RKO (cell line): ENCODE data around the gene HPS1.

Experiments used
- DNase-seq: peaks from one replicate; pipeline ENCODE4 v3.0.0-alpha.2; 2016; ENCODE audit warnings: low spot score

HPS1 gene

DNA sequence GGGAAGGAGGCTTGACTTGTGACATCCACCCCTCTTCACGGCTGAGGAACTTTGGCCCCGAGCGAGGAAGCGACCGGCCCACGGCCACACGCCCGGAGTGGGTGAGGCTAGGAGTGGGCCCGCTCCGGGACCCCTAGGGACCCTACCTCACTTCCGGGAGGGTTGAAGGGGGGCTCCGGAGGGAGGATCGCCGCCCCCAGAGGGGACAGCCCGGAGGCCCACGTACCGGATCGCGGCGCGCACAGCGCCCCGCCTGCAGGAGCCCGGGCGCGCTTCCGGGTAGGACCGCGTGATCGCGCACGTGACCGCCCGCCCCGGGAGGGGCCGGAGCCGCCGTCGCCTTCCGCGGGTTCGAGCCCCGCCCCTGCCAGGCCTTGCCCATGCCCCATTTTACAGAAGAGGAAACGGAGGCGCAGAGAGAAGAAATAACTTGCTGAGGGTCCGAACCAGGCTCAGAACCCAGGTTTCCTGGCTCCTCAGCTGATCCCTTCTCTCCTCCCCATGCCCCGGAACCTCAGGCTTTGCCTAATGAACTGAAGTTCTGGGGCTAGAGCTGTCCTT lies at the start of gene HPS1:
TSS of gene HPS1 (minus strand) at position 275 of the 561 bp plus-strand sequence. CDS start 3,695 bp downstream, outside the sequence.
- DNase-seq, result peak; percentile 81

DNA sequence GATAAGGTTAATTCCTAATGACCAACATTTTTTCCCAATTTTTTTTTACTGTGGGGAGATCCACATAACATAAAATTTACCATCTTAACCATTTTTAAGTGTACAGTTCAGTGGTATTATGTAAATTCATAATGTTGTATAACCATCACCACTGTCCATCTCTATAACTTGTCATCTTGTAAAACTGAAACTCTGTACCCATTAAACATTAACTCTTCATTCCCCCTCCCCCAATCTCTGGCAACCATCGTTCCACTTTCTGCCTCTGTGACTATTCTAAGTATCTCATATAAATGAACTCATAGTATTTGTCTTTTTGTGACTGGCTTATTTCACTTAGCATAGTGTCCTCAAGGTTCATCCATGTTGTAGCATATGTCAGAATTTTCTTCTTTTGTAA lies 46.0 kb upstream of the HPS1 start:
- DNase-seq, result no peak

DNA sequence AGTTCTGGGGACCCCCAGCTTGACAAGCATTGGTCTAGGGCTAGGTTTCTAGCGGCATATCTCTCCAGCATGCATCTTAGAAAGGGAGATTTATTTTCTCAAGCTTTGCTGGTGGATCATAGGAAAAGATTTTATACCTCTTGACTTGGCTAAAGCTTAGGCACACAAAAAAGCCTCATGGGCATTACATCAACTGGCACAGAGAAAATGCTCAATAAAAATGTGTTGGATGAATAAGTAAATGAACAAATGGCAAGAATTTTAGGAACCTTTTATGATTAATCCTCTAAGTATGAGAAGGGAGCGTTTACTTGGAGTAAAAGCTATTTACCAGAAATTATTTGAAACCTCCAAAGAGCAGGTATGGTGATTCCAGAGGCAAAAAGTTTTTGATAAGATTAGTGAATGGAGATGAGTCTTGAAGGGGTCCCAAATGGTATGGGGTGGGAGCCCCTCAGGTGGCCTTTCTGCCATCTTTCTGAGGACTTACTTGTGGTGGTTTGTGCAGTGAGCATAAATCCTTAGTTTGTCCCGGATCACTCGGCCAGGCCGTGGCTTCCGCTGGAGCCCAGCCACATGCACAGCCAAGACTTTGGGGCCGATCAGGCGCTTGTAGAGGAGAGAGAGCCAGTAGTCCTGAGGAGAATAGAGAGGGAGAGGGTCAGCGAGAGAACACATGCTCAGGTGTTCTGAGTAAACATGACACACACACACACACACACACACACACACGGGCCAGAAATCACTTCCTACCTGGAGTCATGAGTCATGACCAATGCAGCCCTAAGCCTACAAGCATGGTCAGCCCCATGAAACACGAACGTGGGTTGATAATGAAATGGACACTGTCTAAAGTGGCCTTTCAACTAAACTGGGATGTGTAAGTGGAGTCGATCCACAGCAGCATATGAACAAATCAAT lies 43.1 kb upstream of the HPS1 start:
- no peak for DNase-seq

DNA sequence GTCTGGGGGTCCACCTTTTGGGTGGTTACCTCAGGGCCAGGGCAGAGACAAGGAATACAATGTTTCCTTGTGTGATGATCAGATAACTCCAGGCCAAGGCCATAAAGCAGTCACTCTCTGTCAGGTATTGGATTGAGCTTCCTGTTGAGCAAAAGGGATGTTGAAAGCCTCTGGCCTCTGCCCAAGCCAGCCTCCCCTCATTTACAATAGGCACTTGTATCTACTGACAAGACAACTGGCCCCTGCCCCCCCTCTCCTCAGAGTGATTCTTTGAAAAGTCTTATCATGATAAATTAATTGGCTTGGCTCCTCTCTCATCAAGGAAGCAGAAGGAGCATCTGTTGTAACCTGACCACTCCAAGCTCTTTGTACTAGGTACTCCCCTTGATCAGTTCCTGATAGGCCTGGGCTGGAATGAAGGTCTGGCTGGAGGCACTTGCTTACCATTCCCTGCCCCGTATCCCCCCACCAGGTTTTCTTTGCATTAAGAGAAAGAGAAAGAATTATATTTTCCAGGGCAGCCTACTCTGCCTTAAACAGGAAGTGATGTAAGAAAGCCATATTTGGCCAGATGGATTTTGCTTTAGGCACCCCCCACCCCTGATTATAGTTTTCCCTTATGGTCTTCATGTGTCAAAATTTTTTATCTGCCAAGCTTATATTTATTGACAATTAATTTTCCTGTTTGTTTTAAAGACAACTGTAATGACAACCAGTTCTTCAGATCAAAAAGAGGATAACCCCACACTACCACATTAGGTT lies 42.1 kb upstream of the HPS1 start:
- DNase-seq, result no peak

DNA sequence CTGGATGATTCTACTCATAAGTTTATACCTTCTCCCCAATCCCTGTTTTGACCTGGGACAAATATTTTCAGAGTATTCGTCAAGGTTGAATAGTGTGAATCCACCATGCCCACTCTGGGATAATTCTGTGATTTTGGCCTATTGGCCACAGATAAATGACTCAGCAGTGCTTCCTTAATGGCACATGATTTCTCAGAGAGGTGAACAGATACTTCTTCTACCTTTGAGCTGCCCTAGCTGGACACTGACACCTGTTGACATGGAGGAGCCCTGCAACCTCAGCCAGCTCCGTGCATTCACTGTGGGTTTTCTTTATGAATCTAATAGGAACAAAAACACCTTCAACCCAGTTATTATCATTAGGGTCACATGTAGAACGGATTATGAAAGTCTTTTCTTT lies 40.9 kb upstream of the HPS1 start:
- DNase-seq, result no peak

DNA sequence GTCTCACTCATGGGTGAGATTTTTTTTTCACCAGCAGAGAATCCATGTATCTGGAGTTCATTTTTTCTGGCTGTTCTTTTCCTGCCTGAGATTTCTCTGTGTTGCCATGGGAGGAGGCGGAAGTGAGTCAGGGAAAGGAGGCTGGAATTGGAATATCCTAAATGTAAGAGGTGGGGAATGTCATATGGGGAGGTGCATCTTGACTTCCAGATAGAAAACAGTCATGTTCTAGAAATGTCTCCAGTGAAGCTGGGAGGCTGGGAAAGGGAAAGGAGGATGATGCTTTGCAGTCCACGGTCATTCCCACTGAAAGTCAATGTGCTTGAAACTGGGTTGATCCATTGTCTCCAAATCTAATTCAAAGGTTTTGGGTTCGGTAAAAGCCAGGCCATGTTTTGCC lies 39.7 kb upstream of the HPS1 start:
- peak; percentile 6 for DNase-seq

DNA sequence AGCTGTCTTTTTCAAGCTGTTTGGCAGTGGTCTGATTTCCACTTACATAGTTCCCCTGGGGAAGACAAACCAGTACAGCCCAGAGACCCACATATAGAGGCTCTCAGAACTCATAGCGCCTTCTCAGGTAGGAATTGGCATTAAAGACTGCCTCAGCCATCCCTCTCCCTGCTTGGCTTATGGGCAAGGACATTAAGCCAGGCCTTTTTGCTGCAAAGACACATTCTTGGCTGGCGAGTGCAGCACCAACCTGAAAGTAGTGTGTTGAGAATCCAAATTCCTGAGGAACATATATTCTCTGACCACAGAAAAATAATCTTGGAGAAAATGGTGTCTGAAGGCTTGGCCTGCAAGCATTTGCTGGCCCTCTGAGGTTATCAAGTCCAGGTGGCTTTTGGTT lies 39.2 kb upstream of the HPS1 start:
- DNase-seq, result no peak

DNA sequence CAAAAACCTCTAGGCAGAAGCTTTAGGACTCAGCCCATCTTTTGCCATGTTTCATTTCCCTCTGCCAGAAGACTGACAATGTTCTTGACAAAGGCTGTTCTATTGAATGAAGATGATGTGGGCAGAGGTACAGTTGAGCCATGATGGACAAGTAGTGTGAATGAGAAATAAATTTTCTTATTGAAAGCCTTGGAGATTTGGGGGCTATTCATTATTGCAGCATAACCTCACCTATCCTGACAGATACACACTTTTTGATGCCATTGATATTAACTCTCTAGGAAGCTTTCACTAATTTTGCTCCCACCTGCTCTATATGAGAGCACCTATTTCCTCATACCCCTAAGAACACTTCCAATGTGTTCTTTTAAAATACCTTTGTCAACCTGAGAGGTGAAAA lies 36.9 kb upstream of the HPS1 start:
- DNase-seq, result no peak

DNA sequence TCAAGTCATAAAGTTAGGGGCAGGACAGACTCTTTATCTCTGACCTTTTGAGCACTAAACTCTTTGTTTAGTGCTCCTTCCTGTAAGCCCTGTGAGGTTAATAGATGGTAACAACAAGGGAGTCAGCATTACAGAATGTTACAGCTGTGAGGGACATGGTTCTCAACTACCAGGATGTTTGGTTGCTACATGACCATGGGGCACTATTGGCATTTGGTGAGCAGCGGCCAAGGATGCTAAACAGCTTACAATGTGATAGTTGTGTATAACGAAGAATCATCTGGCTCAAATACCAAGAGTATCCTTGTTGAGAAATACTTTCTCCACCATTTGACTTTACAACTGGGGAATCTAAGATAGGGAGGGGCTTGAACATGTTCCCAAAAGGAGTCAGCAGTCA lies 35.4 kb upstream of the HPS1 start:
- no peak for DNase-seq

DNA sequence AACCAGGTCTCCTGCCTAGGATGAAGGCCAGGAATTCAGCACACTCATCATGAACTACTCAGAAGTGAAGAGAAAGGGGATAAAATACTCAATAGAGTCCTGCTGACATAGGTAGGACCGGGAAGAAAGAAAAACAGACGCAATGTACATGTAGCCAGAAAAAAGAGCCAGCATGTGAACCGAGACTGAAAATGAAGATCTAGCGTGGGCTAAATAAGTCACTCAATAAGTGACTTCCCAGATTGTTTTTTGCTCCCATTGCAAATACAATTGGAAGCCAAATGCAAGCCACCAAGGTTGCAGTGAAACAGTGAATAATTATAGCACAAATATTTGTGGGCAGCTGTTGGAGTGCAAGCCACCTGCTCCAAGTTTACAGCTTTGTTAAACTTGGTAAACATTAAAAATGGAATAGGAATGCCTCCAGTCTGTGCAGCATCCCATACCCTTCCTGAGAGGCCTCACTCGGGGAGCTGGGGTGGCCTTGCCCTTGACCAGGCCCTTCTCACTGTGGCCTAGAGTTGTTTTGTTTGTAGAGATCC lies 34.7 kb upstream of the HPS1 start:
- no peak for DNase-seq

DNA sequence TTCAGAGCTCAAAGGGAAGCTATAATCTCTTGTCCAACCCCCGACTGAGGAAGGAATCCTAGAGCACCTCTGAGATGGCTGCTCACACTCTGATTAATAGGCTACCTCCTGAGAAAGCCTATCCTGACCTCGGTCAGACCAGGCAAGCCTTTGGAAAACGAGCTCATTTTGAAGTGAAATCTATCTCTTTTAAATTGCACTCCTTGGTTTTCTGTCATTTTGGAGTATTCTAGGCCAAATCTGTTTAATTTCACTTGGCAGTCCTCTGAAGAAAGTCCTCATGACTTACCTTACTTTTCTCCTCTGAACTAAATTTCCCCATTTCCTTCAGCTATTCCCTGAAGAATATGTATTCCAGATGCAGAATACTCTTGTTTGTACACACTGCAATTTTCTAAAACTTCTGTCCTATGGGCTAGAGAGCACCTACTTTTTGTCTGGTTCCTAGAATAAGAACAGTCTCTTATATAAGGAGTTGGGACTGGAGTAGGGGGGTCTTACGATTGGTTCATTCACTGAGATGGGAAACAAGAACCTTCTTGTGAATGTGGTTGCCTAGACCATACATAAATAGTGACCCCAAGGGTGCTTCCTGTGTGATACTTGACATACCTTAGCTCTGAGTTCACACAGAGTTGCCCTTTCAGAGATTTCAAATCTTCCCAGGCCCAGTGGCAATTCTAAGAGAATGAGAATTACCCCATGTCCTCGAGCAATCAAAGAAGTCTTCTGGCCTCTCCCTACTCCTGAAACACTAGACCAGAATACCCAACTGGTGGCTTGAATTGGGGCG lies 31.9 kb upstream of the HPS1 start:
- no peak for DNase-seq

DNA sequence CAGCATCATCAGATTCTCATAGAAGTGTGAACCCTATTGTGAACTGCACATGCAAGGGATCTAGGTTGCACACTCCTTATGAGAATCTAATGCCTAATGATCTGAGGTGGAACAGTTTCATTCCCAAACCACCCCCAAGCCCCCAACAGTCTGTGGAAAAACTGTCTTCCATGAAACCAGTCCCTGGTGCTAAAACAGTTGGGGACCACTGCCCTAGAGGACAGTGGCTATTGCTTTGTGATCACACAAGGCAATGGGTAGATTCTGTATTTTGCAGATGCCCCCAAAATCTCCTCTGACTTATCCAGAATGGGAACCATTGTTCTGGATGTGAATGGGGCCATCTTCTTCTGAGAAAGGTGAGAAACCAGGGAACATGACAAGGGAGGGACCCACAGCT lies 31.1 kb upstream of the HPS1 start:
- no peak for DNase-seq

DNA sequence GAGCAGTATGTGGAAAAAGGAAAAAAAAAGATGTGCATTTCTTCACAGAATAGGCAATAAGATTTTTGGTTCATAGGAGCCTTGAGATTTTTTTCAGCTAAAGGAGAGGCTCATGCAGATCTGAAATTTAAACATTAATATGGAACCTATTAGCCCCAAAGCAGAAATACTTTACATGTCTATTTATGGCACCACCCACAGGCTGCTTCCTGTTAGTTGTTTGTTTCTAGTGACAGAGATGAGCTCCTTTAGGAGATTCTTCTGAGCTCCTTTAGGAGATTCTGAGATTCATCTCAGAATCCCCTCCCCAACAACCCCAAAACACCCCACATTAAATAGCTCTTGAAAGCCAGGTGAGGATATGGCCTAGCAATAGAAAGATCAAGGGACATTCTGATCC lies 27.9 kb upstream of the HPS1 start:
- no peak for DNase-seq

DNA sequence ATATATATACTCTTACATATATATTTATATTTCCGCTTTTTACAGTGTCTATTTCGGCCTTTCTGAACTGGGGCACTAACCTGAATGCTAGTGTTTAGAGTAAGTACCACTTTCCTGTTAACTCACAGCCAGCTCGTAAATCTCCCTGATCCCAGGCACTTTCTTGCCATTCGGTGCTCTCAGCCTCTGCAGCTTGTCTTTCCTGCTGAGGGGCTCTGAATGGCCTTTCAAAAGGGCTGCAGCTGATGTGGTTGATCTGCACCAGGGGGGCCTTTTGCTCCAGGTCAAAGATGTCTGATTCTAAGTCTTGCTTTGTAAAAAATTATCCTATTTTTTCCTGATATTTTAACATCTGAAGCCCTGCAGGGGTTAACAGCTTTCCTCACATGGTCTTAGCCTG lies 25.5 kb upstream of the HPS1 start:
- no peak for DNase-seq

DNA sequence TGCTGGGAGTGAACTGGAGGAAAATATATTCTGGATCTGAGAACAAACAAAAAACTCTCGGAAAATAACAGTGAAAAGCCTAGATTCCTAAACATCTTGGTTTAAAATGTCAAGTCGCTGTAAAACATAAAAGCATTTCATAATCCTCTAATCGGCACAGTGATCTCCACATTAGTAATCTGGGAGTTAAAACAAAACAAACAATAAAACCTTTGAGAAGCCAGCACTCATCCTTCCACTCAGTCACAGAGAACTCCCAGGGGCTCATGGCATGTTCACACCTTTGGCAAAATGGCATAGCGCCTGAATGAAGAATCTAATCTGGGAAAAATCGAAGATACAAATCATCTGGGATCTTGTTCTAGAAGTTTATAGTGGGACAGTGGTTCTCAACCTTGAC lies 24.1 kb upstream of the HPS1 start:
- DNase-seq, result no peak

DNA sequence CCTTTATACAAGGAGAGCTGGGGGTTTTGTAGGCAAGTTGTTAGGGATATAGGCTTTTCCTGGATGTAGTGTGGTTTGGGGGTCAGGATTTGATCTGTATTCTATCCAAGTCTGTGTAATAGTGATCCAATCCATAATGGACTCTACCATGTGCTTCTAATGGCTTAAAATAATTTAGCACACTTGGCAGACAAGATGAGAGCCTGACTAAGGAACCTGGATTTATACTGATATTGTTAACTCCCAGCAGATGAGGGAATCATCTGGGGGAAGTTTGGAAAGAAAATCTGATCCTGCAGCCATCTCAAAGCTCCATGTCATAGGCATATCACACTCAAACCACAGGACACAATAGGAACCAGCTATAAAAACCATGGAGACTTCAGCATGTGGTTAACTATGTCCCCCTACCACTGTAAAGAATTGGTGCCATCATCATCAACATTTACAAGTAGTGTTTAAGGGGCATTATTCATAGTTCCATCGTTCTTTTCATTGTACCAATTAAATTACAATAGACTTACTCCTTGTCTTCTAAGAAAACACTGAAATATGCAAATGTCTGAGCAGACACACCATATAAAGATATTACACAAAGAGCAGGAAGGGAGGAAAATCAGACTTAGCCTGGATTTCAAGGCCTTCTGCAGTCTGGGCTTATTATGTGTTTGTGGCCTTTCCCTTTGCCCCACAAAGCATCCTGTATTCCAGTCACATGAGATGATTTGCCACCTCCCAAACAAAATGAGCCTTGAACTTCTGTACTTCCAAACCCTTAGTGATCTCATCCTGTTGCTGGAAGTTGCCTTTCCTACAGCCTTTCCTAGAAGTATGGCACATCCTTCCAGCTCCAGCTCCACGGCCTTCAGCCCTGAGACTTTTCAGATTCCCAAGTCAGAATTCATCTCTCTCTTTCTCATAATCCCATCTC lies 22.5 kb upstream of the HPS1 start:
- DNase-seq, result no peak

DNA sequence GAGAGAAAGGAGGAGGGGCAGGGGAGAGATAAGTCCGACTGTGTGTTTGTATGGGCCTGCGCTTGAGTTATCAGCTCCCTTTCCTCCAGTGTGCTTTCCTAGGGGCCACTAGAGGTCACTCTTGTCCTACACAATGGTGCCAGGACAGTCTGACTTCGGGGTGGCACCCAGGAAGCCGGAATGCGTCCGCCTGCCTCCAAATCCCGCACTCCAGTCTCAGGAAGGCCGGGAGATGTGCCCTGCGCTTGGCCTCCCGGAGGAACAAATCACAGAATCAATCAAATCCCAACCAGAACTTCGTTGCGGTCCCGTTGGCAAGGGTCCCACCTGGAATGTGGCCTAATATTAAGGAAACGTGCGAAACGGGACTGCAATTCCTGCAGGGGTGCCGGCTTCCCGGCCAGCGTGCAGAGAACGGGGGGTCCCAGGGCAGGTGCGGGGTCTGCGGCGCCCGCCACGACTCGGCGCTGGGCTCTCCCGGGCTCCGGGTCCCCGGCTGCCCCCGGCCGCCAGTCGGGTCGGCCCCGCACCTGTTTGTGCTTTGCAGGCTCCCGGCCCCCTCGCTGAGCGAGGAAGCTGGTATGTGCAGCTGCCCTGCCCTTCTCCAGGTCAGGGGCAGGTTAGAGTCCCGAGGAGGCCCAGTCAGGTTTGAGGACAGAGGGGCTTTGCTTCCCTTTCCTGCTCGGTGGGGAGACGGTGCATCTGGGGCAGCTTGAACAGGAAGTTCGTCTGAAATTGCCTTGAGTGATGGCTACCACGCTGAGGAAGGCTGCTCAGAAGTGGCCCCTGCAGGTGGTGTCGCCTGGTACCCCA lies 21.0 kb upstream of the HPS1 start:
- peak; percentile 92 for DNase-seq

DNA sequence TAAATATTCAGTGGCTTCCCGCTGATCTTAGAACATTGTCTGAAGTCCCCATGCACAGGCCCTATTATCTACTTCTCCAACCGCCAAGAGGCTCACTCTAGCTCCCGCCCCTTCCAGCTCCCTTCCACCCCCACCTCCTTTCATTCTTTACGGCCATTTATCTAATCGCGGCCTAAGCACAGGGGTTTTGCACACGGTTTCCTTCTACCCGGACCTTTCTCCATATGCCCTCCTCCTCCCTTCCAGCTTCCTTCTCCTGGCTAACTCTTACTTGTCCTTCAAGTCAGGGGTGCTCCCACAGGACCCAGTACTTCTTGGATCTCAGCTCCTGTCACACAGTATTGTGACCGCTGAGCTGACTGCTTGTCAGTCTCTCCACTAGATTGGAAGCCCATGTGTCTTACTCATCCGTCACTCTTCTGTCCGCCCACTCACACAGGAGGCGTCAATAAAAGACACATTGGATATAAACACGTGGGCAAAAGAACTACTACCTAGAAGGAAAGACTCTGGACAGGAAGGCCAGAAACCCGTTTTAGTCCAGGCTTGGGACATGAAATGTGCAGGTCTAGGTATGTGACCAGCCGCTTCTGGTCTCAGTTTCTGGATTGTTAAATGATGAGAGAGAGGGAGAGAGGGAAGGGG lies 20.2 kb upstream of the HPS1 start:
- DNase-seq, result peak; percentile 20

DNA sequence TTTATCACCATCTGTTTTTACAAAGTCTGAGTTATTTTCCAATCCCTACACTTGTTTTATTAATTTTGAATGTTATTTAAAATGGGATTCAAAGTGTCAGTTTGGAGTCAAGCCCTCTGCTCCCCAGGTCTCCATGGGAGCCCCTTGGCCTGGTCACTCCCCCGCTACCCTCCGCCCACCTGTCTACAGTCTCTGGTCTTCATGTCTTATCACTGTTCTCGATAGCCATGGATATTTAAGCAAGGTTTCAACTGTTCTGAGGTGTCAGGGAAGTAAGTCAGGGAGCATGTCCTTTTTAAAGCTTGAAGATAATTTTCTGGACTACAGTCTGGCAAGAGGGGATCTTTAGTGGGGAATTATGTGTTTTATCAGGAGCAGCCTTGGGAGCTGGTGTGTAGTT lies 19.1 kb upstream of the HPS1 start:
- DNase-seq, result no peak
